ENCODE results near the gene NDRG2.
"Not testable (repeated sequence)": the region's sequence is repeated elsewhere in the genome, so short reads cannot be mapped to it uniquely, and the experiment has no call there.

Gene NDRG2

DNA sequence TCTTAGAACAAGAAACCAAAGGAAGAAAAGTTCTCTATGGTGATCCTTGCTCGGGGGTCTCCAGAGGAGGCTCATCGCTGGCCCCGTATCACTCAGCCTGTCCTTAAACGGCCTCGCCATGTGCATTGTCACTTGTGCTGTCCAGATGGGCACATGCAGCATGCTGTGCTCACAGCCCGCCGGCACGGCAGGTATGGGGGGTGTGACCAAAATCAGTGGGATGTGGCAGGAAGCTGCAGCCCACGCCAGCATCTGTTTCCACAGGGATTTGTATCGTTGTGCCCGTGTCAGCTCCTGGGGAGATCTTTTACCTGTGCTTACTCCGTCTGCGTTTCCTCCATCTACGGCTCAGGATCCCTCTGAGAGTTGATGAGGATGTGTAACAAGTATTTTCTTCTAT is 28.3 kb downstream of the NDRG2 start:
- no peaks in the 10 kb centered on the region for H3K27me3 Mint-ChIP-seq
- peaks cover 6% of the 10 kb centered on the region for H3K4me1 Mint-ChIP-seq
- H3K27ac Mint-ChIP-seq = no peak overlapping the region
- H3K9me3 Mint-ChIP-seq = no peaks in the 10 kb centered on the region
- peaks cover 32% of the 10 kb centered on the region for H3K36me3 Mint-ChIP-seq
- ATAC-seq (ENCODE audit: low read depth) (no peak), DNase-seq (ENCODE audit: low spot score in 2 of 2) (no peak)
- no peak overlapping the region for H3K4me3 Mint-ChIP-seq

DNA sequence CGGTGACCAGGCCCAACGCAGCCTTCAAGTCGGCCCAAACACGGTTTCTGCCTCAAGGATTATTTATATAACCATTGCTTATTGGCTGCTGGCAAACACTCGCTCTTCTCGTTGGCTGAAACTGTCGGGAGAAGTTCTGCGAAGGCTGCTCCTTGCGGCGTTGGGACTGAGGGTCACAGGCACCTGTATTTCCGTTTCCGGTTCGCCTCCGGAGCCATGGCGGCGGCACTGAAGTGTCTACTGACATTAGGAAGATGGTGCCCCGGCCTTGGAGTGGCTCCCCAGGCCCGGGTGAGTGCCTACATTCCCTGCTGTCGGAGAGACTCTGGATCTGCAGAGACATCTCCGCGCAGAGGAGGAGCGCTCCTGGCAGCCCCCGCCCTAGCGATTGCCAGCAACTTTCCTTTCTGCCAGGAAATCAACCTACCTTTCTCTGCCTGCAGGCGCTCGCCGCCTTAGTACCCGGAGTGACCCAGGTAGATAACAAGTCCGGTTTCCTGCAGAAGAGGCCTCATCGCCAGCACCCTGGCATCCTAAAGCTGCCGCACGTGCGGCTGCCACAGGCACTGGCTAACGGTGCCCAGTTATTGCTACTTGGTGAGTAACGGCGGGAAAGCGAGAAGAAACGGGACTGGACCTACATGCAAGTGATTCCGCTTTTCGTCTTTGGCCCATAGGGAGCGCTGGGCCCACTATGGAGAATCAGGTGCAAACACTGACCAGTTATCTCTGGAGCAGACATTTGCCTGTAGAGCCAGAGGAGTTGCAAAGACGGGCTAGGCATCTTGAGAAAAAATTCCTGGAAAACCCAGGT is 34.9 kb downstream of the NDRG2 start, which contains the start of gene METTL17:
METTL17 (plus strand) TSS at position 194 of the 814 bp plus-strand sequence; CDS start at position 217, 23 bp downstream.
- DNase-seq (ENCODE audit: low spot score in 2 of 2) = peak; percentile 68 to 69
- peak; percentile 93 for ATAC-seq (ENCODE audit: low read depth)
- no peaks in the 10 kb centered on the region for H3K27me3 Mint-ChIP-seq
- H3K27ac Mint-ChIP-seq = peak within 1 kb of the TSS; percentile 87
- peak within 1 kb of the TSS; percentile 91 for H3K4me3 Mint-ChIP-seq
- peaks cover 19% of the 10 kb centered on the region for H3K36me3 Mint-ChIP-seq
- peaks cover 12% of the 10 kb centered on the region for H3K4me1 Mint-ChIP-seq
- no peaks in the 10 kb centered on the region for H3K9me3 Mint-ChIP-seq

DNA sequence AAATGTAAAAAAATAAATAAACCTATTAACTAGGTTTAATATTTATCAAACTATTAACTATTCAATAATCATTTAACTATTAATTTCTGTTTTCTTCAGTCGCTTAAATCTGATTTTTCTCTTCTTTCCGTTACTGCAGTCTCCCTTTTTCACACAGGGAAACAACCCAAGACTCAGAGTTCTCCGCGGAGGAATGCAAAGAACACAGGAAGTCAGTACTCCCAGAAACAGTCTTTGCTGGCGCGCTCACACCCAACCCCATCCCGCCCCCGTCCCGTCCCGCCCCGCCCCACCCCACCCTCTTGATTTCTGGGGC is 35.4 kb downstream of the NDRG2 start:
- H3K27me3 Mint-ChIP-seq = no peaks in the 10 kb centered on the region
- H3K27ac Mint-ChIP-seq = peak overlapping the region; percentile 87
- H3K36me3 Mint-ChIP-seq = peaks cover 14% of the 10 kb centered on the region
- H3K4me1 Mint-ChIP-seq = peaks cover 12% of the 10 kb centered on the region
- no peaks in the 10 kb centered on the region for H3K9me3 Mint-ChIP-seq
- DNase-seq (ENCODE audit: low spot score in 2 of 2) (no peak), ATAC-seq (ENCODE audit: low read depth) (no peak)
- peak overlapping the region; percentile 91 for H3K4me3 Mint-ChIP-seq

DNA sequence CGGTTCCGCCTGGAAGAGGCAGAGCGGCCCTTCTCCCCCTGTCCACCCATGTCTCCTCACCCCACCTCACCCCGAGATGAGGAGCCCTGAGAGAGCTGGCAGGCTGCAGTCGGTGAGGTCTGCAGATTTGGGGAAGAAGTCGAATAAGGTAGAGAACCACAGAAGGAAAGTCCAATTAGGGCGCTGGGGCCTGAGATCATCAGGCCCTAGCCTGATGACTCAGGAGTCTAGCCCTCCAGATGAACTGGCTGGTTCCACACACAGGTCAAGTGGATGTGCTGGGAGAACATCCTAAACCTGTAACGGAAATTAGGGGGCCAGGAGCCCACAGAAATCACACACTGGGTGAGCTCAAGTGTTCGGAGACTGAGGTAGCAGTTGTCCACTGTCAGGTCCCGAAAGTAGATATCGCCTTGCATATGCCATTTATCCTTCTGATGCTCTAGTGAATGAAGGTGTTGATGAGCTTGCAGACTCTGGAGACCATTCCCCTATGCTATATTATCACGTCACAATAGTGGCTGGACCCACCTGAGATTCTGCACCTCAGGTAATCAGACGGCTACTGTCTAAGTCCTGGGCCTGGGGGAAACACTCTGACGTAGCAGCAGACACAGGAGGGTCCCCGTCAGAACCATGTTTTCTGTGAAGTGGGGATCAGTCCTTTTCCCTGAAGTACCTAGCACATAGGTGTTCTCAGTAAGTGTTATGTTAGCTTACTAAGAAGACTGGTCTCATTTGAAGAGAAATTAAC is 36.0 kb downstream of the NDRG2 start:
- no peak overlapping the region for H3K27ac Mint-ChIP-seq
- no peak for ATAC-seq (ENCODE audit: low read depth)
- peaks cover 10% of the 10 kb centered on the region for H3K36me3 Mint-ChIP-seq
- H3K4me1 Mint-ChIP-seq = peaks cover 11% of the 10 kb centered on the region
- no peak for DNase-seq (ENCODE audit: low spot score in 2 of 2)
- peak overlapping the region; percentile 49 for H3K4me3 Mint-ChIP-seq
- no peaks in the 10 kb centered on the region for H3K27me3 Mint-ChIP-seq
- H3K9me3 Mint-ChIP-seq = no peaks in the 10 kb centered on the region

DNA sequence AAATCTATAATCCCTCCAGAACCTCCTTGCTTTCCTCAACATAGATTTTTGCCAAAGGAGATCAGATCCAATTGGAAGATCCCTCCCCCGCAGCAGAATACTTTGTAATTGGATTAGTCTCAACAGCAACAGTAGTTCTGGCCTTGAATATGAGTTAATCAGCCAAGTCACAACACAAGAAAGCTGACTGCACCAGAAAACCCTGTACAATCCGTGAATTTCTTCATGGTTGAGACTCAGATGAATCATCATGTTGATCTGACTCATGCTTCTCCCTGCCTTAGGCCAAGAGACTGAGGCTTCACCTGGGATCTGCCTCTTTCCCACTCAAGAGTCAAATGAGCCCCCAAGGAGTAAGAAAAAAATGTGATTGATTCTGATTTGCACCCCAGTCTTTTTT is 38.0 kb downstream of the NDRG2 start:
- no peak for DNase-seq (ENCODE audit: low spot score in 2 of 2)

DNA sequence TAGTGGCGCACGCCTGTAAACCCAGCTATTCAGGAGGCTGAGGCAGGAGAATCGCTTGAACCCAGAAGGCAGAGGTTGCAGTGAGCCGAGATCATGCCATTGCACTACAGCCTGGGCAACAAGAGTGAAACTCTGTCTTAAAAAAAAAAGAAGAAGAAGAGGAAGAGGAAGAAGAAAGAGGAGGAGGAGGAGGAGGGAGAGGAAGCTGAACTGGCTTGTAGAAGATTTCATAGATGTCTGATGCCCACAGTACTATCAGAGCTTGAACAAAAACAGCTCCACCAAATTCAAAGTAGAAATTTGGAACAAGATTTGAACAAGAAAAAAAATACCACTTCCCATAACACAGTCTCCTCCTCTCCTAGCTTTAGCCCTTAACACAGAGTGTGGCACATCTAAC is 39.2 kb downstream of the NDRG2 start:
- H3K36me3 Mint-ChIP-seq; H3K27ac Mint-ChIP-seq; H3K4me1 Mint-ChIP-seq; H3K4me3 Mint-ChIP-seq; H3K9me3 Mint-ChIP-seq; ATAC-seq (ENCODE audit: low read depth); DNase-seq (ENCODE audit: low spot score in 2 of 2); H3K27me3 Mint-ChIP-seq: not testable (repeated sequence)

More for the DNA sequence above, 38.0 kb downstream of the NDRG2 start:
- no peak overlapping the region for H3K27ac Mint-ChIP-seq
- no peak for ATAC-seq (ENCODE audit: low read depth)
- no peaks in the 10 kb centered on the region for H3K9me3 Mint-ChIP-seq
- H3K36me3 Mint-ChIP-seq = peaks cover under 1% of the 10 kb centered on the region
- H3K4me1 Mint-ChIP-seq = peaks cover 8% of the 10 kb centered on the region
- H3K27me3 Mint-ChIP-seq = peaks cover 2% of the 10 kb centered on the region
- no peak overlapping the region for H3K4me3 Mint-ChIP-seq

DNA sequence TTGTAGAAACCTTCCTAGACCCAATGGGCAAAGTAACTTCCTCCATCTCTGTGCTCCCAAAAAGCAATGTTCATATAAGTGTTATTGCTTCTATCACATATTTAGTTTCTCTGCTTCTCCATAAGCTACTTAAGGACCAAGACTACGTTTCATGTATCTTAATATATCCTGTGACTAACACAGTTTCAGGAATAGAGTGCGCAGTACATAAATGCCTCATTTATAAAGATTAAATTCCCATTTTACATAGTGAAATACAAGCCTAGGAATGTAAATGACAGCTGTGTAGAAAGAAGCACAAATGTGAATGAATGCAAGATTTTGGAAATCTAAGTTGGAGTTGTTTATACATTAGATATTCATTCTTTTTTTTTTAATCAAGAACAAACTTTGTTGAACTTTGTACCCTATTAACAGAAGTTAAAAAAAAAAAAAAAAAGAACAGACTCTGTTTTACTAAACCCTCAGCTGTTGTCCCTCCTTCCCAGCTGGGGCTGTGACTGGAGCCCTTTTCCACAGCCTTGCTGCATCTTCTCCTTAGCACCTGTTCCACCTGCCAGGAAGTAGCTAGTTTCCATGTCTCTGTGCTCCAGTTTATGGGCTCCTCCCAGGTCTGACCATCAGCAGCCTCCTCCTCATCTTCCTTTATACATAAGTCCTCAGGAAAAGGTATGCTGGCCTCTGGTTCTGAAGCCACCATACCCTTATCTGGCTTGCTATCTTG is 42.1 kb downstream of the NDRG2 start:
- Mint-ChIP-seq H3K27me3 (peaks cover 4% of the 10 kb centered on the region), H3K9me3 (no peaks in the 10 kb centered on the region), H3K4me3 (no peak overlapping the region), H3K4me1 (no peaks in the 10 kb centered on the region), H3K27ac (no peak overlapping the region), H3K36me3 (no peaks in the 10 kb centered on the region)
- ATAC-seq (ENCODE audit: low read depth) (no peak), DNase-seq (ENCODE audit: low spot score in 2 of 2) (no peak)

DNA sequence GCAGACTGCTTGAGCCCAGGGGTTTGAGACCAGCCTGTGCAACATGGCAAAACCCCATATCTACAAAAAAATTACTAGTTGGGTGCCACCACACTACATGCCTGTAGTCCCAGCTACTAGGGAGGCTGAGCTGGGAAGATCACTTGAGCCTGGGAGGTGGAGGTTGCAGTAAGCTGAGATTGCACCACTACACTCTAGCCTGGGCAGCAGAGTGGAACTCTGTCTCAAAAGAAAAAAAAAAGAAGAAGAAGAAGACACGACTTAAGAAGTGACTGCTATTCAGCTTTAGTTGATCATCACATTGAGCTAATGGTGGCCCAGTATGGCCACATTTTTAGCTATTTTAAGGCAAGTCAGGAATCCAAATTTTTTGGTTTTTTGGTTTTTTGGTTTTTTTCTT is 44.0 kb downstream of the NDRG2 start:
- H3K27ac Mint-ChIP-seq = no peak overlapping the region
- no peak overlapping the region for H3K4me3 Mint-ChIP-seq
- H3K9me3 Mint-ChIP-seq = no peaks in the 10 kb centered on the region
- ATAC-seq (ENCODE audit: low read depth) (no peak), DNase-seq (ENCODE audit: low spot score in 2 of 2) (no peak)
- no peaks in the 10 kb centered on the region for H3K36me3 Mint-ChIP-seq
- H3K4me1 Mint-ChIP-seq = no peaks in the 10 kb centered on the region
- H3K27me3 Mint-ChIP-seq = peaks cover 4% of the 10 kb centered on the region

DNA sequence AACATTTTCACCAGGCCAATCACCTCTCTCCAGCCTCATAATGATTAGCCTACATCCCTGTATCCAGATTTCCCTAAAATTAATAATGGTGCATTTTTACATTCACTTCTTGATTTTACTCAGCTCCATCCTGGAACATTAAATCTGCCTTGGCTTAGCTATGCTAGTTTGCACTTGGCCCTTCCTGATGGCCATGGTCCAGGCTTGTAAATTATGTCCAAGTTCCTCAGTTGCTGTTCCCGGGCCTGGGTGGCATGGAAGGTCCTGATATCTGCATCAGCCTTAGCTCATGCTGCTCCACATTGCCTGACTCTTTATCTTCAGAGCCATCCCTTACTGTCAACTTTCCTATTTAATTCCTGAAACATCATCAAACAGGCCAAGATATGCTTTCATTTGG is 46.2 kb downstream of the NDRG2 start:
- DNase-seq (ENCODE audit: low spot score in 2 of 2) = no peak
- Mint-ChIP-seq H3K9me3 (no peaks in the 10 kb centered on the region), H3K27me3 (peaks cover 5% of the 10 kb centered on the region), H3K4me3 (no peak overlapping the region), H3K27ac (no peak overlapping the region), H3K36me3 (no peaks in the 10 kb centered on the region), H3K4me1 (no peaks in the 10 kb centered on the region)
- no peak for ATAC-seq (ENCODE audit: low read depth)

DNA sequence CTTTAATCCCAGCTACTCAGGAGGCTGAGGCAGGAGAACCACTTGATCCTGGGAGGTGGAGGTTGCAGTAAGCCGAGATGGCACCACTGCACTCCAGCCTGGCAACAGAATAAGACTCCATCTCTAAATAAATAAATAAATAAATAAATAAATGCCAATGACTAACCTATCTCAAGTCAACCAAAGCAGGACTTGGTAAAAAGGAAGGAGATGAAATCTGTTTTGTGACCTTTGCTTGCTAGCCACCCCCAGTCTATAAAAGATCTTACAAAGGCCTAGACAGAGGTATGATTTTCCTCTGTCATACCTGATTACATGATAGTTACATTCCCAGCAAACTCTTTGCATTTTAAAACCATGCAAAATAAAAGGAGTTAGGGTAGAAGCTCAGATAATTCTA is 48.6 kb downstream of the NDRG2 start:
- DNase-seq (ENCODE audit: low spot score in 2 of 2) (no peak), ATAC-seq (ENCODE audit: low read depth) (no peak)
- Mint-ChIP-seq H3K27ac (no peak overlapping the region), H3K4me1 (peaks cover 5% of the 10 kb centered on the region), H3K4me3 (no peak overlapping the region), H3K9me3 (no peaks in the 10 kb centered on the region), H3K27me3 (peaks cover 12% of the 10 kb centered on the region), H3K36me3 (no peaks in the 10 kb centered on the region)

DNA sequence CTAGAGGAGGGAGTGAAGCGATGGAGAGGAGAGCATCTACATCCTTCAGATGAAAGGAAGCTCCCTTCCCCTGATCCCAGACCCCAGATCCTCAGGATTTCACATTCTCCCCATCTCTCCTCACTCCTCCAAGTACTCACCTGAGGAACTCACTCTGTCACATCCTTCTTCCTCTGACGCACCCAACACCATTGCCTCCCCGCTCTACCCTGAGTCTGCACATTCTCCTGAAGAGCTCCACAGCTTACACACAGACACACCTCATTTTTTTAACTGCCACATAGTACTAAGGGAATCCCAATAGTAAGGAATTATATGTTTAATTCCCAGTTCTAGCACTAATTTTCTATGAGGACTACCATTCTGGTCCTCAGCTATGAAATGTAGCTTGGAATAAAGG is 51.4 kb downstream of the NDRG2 start:
- H3K27me3 Mint-ChIP-seq = peaks cover 15% of the 10 kb centered on the region
- H3K27ac Mint-ChIP-seq = no peak overlapping the region
- no peaks in the 10 kb centered on the region for H3K36me3 Mint-ChIP-seq
- H3K9me3 Mint-ChIP-seq = no peaks in the 10 kb centered on the region
- H3K4me3 Mint-ChIP-seq = no peak overlapping the region
- ATAC-seq (ENCODE audit: low read depth) = no peak
- no peak for DNase-seq (ENCODE audit: low spot score in 2 of 2)
- peaks cover 8% of the 10 kb centered on the region for H3K4me1 Mint-ChIP-seq

DNA sequence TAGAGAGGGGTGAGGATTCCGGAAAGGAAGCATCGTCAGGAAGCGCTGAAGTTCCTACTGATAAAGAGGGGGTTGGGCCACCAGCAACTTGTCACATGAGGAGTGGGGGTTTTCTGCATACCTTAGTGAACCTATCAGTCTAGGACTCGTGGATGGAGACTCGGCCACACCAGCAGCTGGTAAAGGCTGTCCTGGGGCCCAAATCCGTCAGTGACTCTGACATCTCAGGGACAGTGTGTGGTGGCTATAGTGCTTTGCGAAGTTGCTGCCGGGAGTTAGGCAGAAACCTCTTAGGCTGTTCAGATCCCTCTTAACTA is 53.2 kb downstream of the NDRG2 start:
- H3K27ac Mint-ChIP-seq = no peak overlapping the region

DNA sequence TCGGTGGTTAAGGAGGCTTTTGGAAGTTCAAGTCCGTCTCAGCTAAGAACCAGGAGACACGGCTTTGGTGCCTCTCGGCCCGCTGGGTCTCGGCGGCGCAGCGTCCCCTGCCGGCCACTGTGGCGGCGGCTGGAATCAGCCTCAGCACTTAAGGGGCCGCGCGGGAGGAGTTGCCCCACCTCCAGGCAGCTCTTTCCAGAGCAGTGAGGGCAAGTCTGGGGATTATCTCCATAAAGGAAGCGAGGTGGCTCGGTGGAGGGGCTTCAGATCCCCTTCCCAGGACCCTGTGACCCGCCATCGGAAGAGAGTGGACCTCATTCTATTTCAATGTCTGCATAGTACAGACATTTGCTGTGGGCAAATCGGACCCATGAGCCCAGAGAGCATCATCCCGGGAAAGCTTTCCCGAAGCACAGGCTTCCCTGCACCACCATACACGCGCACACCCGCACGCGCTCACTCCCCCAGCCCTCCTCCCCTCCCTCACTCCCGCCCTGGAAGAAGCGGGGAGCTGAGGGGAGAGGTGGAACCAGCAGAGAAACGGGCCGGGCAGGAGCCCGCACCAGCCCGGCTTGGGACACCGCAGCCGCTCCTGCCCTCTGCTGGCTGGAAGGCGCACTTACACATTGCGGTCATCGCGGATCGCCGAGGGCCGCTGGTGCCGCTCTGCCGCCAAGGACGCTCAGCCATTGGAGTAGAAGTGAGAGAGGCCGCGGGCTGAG is 53.7 kb downstream of the NDRG2 start:
- Mint-ChIP-seq H3K27me3 (peaks cover 25% of the 10 kb centered on the region), H3K27ac (no peak overlapping the region), H3K36me3 (no peaks in the 10 kb centered on the region), H3K4me1 (peaks cover 8% of the 10 kb centered on the region), H3K4me3 (peak overlapping the region; percentile 76), H3K9me3 (no peaks in the 10 kb centered on the region)
- ATAC-seq (ENCODE audit: low read depth) (peak; percentile 84), DNase-seq (ENCODE audit: low spot score in 2 of 2) (peak; percentile 77 to 88)

More for the DNA sequence above, 53.2 kb downstream of the NDRG2 start:
- DNase-seq (ENCODE audit: low spot score in 2 of 2) = no peak
- peak; percentile 26 for ATAC-seq (ENCODE audit: low read depth)
- Mint-ChIP-seq H3K4me3 (peak overlapping the region; percentile 76), H3K27me3 (peaks cover 25% of the 10 kb centered on the region), H3K36me3 (no peaks in the 10 kb centered on the region), H3K4me1 (peaks cover 8% of the 10 kb centered on the region), H3K9me3 (no peaks in the 10 kb centered on the region)

DNA sequence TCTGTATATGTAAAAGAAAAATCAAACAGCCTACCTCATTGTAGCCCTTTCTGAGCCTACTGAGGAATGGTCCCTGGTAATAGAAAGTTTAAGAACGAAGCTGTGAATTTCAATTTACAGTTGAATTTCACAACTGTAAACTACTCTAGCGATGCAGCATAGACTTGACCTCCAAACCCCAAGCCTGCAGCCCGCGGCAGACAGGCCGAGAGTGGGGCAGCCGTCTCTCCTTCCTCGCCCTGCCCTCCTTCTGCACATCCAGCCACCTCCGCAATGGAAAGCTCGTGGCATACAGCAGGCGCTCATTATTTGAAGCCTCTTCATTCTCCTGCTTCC is 54.2 kb downstream of the NDRG2 start:
- no peaks in the 10 kb centered on the region for H3K36me3 Mint-ChIP-seq
- peak overlapping the region; percentile 76 for H3K4me3 Mint-ChIP-seq
- no peak overlapping the region for H3K27ac Mint-ChIP-seq
- DNase-seq (ENCODE audit: low spot score in 2 of 2) (no peak), ATAC-seq (ENCODE audit: low read depth) (peak; percentile 2)
- H3K4me1 Mint-ChIP-seq = peaks cover 8% of the 10 kb centered on the region
- peaks cover 25% of the 10 kb centered on the region for H3K27me3 Mint-ChIP-seq
- H3K9me3 Mint-ChIP-seq = no peaks in the 10 kb centered on the region

Measured in memory B cell (primary cell).